Endothelial cell of umbilical vein (primary cell): ENCODE results near the gene ITPRIPL2. TPM values are rescaled to one million over a fixed set of nuclear protein-coding genes. Genes with fewer than 3 reads are reported as not detected.

Experiments used
- BruUV-seq: library from RNA; stranded (reverse); fragments of 400-500 nt; replicated peaks from 2 replicates; lab custom pipeline; 2021; lab: Mats Ljungman, UMichigan
- CTCF ChIA-PET: fragments of 300-600, 350-600 bp; sonication (Branson Sonifier 250); formaldehyde crosslinking; loops from one replicate; lab custom pipeline; 2021; ENCODE audit warnings: antibody characterized with exemption, inconsistent platforms; lab: Charles Lee
- POLR2A ChIA-PET: fragments of 300-600, 350-600 bp; sonication (Branson Sonifier 250); formaldehyde crosslinking; loops from one replicate; lab custom pipeline; 2021; ENCODE audit warnings: antibody characterized with exemption, inconsistent platforms; lab: Charles Lee
- DNase-seq: peaks from one replicate; pipeline ENCODE4 v3.0.0-alpha.2; 2011; ENCODE audit warnings: low read depth, low spot score
- FAIRE-seq: peaks from 2 replicates; lab custom pipeline; 2011; peaks lifted over from hg19 to GRCh38; lab: Jason Lieb, UNC
- H2AFZ ChIP-seq: 2 replicates; pipeline ENCODE4 v1.6.0; 2012; ENCODE audit warnings: low read depth, low read length, control low read depth, inconsistent platforms
- H3K27ac ChIP-seq: 2 replicates; pipeline ENCODE4 v1.5.1; 2011; ENCODE audit warnings: low read depth, mild to moderate bottlenecking, control low read depth, low read length, moderate library complexity; ENCODE audit not compliant: insufficient read depth
- H3K27me3 ChIP-seq, 2 experiments: 2 replicates each; pipeline versions ENCODE4 v1.6.0 to v1.6.1; 2011; ENCODE audit warnings: low read length in 2 of 2, mixed read lengths in 1 of 2; ENCODE audit not compliant: control insufficient read depth in 2 of 2, insufficient read depth in 2 of 2
- H3K36me3 ChIP-seq, 2 experiments: 2 replicates in 1 of 2; 3 replicates in 1 of 2; pipeline ENCODE4 v1.5.1; 2011; ENCODE audit warnings: low read length in 2 of 2, mild to moderate bottlenecking in 1 of 2, moderate library complexity in 1 of 2; ENCODE audit not compliant: control insufficient read depth in 2 of 2, insufficient read depth in 2 of 2; ENCODE audit errors: extremely low read depth in 1 of 2
- H3K4me1 ChIP-seq: 3 replicates; pipeline ENCODE4 v1.5.1; 2011; ENCODE audit warnings: mild to moderate bottlenecking, low read length; ENCODE audit not compliant: control insufficient read depth, insufficient read depth; ENCODE audit errors: extremely low read depth
- H3K4me2 ChIP-seq: 2 replicates; pipeline ENCODE4 v1.6.1; 2011; ENCODE audit warnings: low read length, control low read depth, mixed read lengths; ENCODE audit not compliant: insufficient read depth
- H3K4me3 ChIP-seq, 3 experiments: fragments of 200-600 bp in 1 of 3; sonication (generic), shearing (Covaris generic) in 1 of 3; replicated peaks in 1 of 3; 2 replicates each; pipeline ENCODE4 v1.5.1; 2011 to 2016; ENCODE audit warnings: control low read depth in 3 of 3, low read length in 3 of 3, mild to moderate bottlenecking in 2 of 3, inconsistent platforms in 1 of 3, low read depth in 1 of 3, moderate library complexity in 1 of 3; ENCODE audit not compliant: insufficient read depth in 1 of 3
- H3K79me2 ChIP-seq: 2 replicates; pipeline ENCODE4 v1.6.0; 2012; ENCODE audit warnings: low read length, inconsistent platforms; ENCODE audit not compliant: control insufficient read depth, insufficient read depth
- H3K9ac ChIP-seq: replicated peaks from 2 replicates; pipeline ENCODE3; 2011; ENCODE audit warnings: low read length, control low read depth; ENCODE audit not compliant: insufficient read depth; ENCODE audit errors: extremely low read depth
- H3K9me1 ChIP-seq: replicated peaks from 3 replicates; pipeline ENCODE4 v1.6.0; 2011; ENCODE audit warnings: mild to moderate bottlenecking, low read length; ENCODE audit not compliant: control insufficient read depth, insufficient read depth; ENCODE audit errors: extremely low read depth
- H3K9me3 ChIP-seq: replicated peaks from 2 replicates; pipeline ENCODE4 v1.5.1; 2012; ENCODE audit warnings: low read length, inconsistent platforms; ENCODE audit not compliant: control insufficient read depth, insufficient read depth
- H4K20me1 ChIP-seq: replicated peaks from 2 replicates; pipeline ENCODE3; 2011; ENCODE audit warnings: mild to moderate bottlenecking, low read length; ENCODE audit not compliant: control insufficient read depth, insufficient read depth; ENCODE audit errors: extremely low read depth
- EZH2 ChIP-seq: IDR thresholded peaks from 2 replicates; pipeline ENCODE4 v1.6.1; 2012; ENCODE audit warnings: borderline replicate concordance, low read depth, mild to moderate bottlenecking, moderate library complexity, low read length, inconsistent platforms; ENCODE audit not compliant: severe bottlenecking
- FOS ChIP-seq: IDR thresholded peaks from 2 replicates; pipeline ENCODE4 v1.6.1; 2011; ENCODE audit warnings: mild to moderate bottlenecking, low read length, moderate library complexity, borderline replicate concordance; ENCODE audit not compliant: insufficient read depth
- JUN ChIP-seq: IDR thresholded peaks from 2 replicates; pipeline ENCODE4 v1.6.1; 2011; ENCODE audit warnings: borderline replicate concordance, low read depth; ENCODE audit not compliant: insufficient read length, insufficient read depth
- MYC ChIP-seq: IDR thresholded peaks from one replicate; pipeline ENCODE4 v1.6.1; 2011; ENCODE audit warnings: mild to moderate bottlenecking, low read depth, low read length
- POLR2A ChIP-seq: IDR thresholded peaks from 2 replicates; pipeline ENCODE4 v1.6.1; 2012; ENCODE audit warnings: low read depth, mild to moderate bottlenecking, control low read depth, low read length
- POLR2AphosphoS5 ChIP-seq: IDR thresholded peaks from 2 replicates; pipeline ENCODE4 v1.6.1; 2012; ENCODE audit warnings: low read depth, mild to moderate bottlenecking, control low read depth, low read length, moderate library complexity; ENCODE audit not compliant: insufficient read depth
- dilution Hi-C: fragments of 300-500 bp; cut with MboI; formaldehyde crosslinking; loops from one replicate; pipeline ENCODE4 v1.15.0; 2019; ENCODE audit warnings: low sequenced_read_pairs; ENCODE audit not compliant: extremely low pct_ligation_motif_present
- intact Hi-C: fragments of 100-400 bp; cut with micrococcal nuclease; formaldehyde crosslinking; loops from one replicate; pipeline ENCODE4 v1.10.0; 2022
- polyA plus RNA-seq, 4 experiments: library from polyadenylated mRNA; depleted of rRNA in 3 of 4; stranded (reverse) in 3 of 4; unstranded in 1 of 4; fragments of >200 nt; gene quantifications; 2 replicates each; pipeline versions ENCODE4 v1.2.1 to v1.2.3, GENCODE V29; 2011 to 2012; ENCODE audit warnings: missing spikeins in 1 of 4
- total RNA-seq: library from RNA; stranded (reverse); gene quantifications from 2 replicates; pipeline ENCODE4 v1.2.3, GENCODE V29; 2021
- TF ChIP-seq, protein P1 (sequence below): IDR thresholded peaks from 2 replicates; pipeline ENCODE4 v1.6.1; 2011; ENCODE audit not compliant: insufficient read depth, insufficient read length
- TF ChIP-seq, protein P2 (sequence below), 2 donors: IDR thresholded peaks; 1 replicate in 1 of 2; 2 replicates in 1 of 2; pipeline ENCODE4 v1.5.1; 2011; ENCODE audit warnings: low read length in 2 of 2, mild to moderate bottlenecking in 2 of 2, moderate library complexity in 2 of 2, control low read depth in 1 of 2, inconsistent platforms in 1 of 2, low read depth in 1 of 2; ENCODE audit not compliant: insufficient read depth in 1 of 2; ENCODE audit errors: extremely low read depth in 1 of 2

The ITPRIPL2 gene
- total and polyA plus RNA-seq, 2 donors (not counting 3 experiments of a cell fraction or from before 2014, with no cell fraction given), result 10.9 to 40.8 TPM

GRCh38 chr16:19131825-19132218 lies 18.1 kb downstream of the ITPRIPL2 start:
- Histone ChIP-seq H3K4me3 (no peak overlapping the region), H3K36me3 (no peaks in the 10 kb centered on the region), H3K27me3 (no peaks in the 10 kb centered on the region), H4K20me1 (no peaks in the 10 kb centered on the region), H3K27ac (peak overlapping the region; percentile 99), H3K9me1 (no peaks in the 10 kb centered on the region), H3K4me2 (peak overlapping the region; percentile 82), H3K9ac (peak overlapping the region; percentile 81), H3K9me3 (no peaks in the 10 kb centered on the region), H2AFZ (no peak overlapping the region), H3K79me2 (no peaks in the 10 kb centered on the region), H3K4me1 (peaks cover 22% of the 10 kb centered on the region)
- DNase-seq (peak; percentile 61), FAIRE-seq (peak; percentile 90)
- dilution Hi-C loops (no loop called here), intact Hi-C loops (loop anchor here (1.0 to 5.0 kb wide), 5 partner anchors 13 to 65 kb away; partner anchors contain the start of genes COQ7 and SYT17)
- ChIA-PET POLR2A (no interaction called here), CTCF (interaction anchor here (1.3 to 2.5 kb wide), 8 partner anchors 8 to 50 kb away, joined by 4 to 17 read pairs (median 7); partner anchors contain the start of gene ITPRIPL2)
- TF ChIP-seq JUN (peak; percentile 89), EZH2 (no peak), MYC (no peak), POLR2AphosphoS5 (no peak), FOS (no peak), POLR2A (no peak)
- TF ChIP-seq, protein P1, sequence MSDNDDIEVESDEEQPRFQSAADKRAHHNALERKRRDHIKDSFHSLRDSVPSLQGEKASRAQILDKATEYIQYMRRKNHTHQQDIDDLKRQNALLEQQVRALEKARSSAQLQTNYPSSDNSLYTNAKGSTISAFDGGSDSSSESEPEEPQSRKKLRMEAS, result no peak
- TF ChIP-seq, protein P2, sequence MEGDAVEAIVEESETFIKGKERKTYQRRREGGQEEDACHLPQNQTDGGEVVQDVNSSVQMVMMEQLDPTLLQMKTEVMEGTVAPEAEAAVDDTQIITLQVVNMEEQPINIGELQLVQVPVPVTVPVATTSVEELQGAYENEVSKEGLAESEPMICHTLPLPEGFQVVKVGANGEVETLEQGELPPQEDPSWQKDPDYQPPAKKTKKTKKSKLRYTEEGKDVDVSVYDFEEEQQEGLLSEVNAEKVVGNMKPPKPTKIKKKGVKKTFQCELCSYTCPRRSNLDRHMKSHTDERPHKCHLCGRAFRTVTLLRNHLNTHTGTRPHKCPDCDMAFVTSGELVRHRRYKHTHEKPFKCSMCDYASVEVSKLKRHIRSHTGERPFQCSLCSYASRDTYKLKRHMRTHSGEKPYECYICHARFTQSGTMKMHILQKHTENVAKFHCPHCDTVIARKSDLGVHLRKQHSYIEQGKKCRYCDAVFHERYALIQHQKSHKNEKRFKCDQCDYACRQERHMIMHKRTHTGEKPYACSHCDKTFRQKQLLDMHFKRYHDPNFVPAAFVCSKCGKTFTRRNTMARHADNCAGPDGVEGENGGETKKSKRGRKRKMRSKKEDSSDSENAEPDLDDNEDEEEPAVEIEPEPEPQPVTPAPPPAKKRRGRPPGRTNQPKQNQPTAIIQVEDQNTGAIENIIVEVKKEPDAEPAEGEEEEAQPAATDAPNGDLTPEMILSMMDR (IDR thresholded peaks at IDR 0.05; ENCODE audit: extremely low read depth in 1 of 2, insufficient read depth in 1 of 2, low read depth in 1 of 2, low read length in 2 of 2), result no peak
- BruUV-seq, result no TSS peak
